Activated T-cell treated with anti-CD3 and anti-CD28 coated beads for 48 hours (primary cell): ENCODE data around the gene NOSIP.

Source experiments
- DNase-seq: peaks from one replicate; pipeline ENCODE4 v3.0.0-alpha.2; 2020; ENCODE audit warnings: low read depth

The NOSIP gene

DNA sequence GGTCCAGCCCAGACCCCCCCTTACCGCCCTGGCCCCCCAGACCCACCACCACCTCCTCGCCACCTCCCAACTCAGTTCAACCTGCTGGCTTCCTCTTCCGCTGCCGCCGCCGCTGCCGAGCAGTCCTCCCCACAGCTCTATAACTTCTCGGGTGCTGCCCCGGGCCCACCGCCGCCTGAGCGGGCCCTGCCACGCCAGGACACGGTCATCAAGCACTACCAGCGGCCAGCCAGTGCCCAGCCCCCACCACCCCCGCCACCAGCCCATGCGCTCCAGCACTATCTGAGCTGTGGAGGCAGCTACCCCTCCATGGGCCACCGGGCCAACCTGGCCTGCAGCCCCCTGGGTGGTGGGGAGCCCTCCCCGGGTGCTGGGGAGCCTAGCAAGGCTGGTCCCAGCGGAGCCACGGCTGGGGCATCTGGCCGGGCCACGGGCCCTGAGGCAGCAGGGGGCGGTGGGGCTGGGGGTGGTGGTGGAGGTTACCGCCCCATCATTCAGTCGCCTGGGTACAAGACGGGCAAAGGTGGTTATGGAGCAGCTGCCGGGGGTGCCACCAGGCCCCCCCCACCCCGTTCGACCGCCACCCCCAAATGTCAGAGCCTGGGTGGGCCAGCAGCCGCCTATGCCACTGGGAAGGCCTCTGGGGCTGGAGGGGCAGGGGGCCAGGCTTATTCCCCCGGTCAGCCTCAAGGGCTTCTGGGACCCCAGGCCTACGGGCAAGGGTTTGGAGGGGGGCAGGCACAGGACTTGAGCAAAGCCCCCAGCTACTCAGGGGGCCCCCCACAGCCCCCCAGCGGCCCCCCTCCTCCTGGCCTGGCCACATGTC is 14.8 kb upstream of the NOSIP start:
- DNase-seq = no peak

- no peak for DNase-seq
Observed at GRCh38 chr19:49594157-49594992, 14.0 kb upstream of the NOSIP start.

- peak; percentile 92 for DNase-seq
Observed at GRCh38 chr19:49593233-49594113, 13.1 kb upstream of the NOSIP start.

DNA sequence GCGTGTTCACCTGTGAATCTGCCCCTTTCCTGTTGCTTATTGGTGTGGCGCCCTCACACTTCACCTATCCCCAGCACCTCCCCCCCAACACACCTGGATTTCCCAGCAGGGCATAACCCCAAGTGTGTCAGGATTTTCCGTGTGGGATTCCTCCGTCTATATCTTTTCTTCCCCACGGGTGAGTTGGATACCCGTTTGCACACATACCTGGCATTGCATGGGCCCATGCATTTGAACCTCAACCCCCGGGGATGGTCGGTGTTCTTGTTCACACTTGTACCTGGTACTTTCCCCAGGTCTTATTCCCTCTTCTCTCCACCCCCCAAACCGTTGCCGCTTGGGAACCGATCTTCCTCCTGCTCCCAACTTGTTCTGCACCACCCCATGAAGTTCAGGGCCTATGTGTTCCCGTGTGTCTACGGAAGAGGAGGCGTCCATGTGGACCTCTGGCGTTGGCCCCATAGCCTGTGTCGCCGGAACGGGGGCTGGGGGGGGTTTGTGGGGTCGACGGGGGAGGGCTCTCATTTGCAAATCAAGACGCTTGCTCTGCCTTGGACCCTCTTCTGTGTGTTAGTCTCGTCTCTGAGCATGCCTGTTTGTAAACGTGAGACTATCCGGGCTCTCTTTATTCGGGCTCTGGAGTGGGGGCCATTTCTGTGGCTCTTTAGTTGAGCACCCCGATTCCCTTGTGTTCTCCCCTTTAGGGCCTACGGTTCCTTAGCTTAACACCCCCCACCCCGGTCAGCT is 12.3 kb upstream of the NOSIP start:
- peak; percentile 15 for DNase-seq

DNA sequence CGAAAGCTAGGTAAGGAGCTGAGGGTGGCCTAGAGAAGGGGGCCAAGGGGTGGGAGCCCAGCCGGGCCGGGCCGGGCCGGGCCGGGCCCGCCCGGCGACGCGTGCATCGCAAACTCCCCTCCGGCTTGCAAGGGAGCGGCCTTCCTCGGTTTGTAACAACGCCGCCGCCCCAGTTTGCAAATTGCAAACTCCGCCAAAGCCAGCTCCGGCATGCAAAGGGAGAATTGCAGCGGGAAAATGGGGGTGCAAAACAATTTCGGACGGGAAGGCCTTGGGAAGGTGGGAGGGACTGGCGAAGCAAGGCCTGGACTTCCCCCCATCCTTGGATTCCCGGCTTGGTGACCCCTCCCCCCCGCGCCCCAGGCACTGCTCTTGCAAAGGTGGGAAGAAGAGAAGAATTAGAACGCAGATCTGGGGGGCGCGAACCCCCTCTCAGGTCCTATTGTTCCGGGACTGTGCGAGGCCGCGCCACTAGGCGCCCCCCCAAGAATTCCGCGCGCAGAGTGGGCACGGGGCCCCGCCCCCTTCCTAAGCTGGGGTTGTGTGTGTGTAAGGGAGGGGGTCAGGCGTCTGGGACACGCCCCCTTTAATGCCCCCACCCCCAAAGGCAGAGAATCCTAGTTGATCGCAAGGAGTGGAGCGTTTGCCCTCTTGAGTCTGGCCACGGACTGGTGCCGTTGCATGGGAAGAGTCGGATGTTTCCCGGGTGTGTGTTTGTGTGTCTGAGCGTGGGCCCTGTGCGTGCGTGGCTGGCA is 11.6 kb upstream of the NOSIP start:
- DNase-seq = peak; percentile 36

- peak; percentile 64 for DNase-seq
Observed at GRCh38 chr19:49590971-49591730, 10.8 kb upstream of the NOSIP start, which contains the start of gene PRR12. TSS of gene PRR12 (plus strand) at chr19:49591182. CDS start at chr19:49591655, 473 bp downstream.

GRCh38 chr19:49590071-49590970 is 10.0 kb upstream of the NOSIP start:
- DNase-seq = peak; percentile 91

- DNase-seq = no peak
Observed at GRCh38 chr19:49589502-49589905, 9.1 kb upstream of the NOSIP start.

DNA sequence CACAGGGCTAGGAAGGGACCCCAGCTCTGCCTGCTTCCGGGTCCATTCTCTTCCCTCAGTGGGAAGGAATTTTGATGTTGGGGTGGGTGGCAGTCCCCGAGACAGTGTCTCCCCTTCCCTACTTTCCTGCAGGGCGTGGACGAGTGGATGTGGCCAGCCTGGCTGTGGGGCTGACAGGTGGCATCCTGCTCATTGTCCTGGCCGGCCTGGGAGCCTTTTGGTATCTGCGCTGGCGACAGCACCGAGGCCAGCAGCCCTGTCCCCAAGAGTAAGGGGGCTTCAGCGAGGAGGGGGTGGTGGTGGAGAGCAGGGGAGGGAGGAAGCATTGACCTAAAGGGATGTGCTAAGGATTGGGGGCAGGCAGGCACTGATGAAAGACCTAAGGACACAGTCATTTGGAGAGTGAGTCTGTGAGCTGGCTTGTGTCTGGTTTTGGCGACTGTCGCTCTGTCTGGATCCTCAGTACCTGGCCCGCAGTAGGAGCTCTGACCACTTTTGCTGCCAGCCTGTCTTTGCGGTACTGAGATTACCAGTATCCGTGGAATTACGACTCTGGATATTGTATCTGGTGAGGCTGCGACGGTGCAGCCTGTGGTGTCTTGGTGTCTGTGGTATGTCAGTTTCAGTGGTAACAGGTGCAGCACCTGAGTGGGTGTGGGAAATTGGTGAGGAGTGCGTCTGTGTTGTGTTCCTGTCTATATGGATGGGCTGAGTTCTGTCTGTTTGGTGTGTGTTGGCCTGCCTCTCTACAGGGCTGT is 8.2 kb upstream of the NOSIP start:
- peak; percentile 46 for DNase-seq

GRCh38 chr19:49587227-49587626 is 6.9 kb upstream of the NOSIP start:
- no peak for DNase-seq

DNA sequence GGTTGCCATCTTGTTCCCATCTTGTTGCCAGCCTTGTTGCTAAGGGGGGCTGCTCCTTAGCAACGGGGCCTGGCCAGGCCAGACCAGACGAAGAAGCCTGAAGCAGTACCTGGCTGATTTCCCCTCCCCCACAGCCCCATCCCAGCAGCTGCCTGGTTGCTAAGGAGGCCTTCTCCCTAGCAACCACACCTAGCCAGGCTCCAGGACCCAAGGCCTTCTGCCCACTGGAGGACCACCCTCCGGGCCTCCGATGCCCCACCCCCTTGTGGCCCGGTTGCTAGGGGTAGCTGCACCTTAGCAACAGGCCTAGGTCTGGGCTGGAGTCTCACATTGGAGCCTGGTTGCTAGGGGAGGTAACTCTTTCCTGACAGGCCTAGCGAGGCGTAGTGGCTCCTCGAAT is 4.7 kb upstream of the NOSIP start:
- DNase-seq = no peak

- DNase-seq = no peak
Observed at GRCh38 chr19:49583239-49583638, 2.9 kb upstream of the NOSIP start.

- no peak for DNase-seq
Observed at GRCh38 chr19:49581007-49581508, 702 bp upstream of the NOSIP start, which contains the start of gene PRRG2. TSS of gene PRRG2 (plus strand) at chr19:49581316. CDS start at chr19:49583220, 1,904 bp downstream.

GRCh38 chr19:49579947-49580263 is 451 bp downstream of the NOSIP start:
- no peak for DNase-seq

DNA sequence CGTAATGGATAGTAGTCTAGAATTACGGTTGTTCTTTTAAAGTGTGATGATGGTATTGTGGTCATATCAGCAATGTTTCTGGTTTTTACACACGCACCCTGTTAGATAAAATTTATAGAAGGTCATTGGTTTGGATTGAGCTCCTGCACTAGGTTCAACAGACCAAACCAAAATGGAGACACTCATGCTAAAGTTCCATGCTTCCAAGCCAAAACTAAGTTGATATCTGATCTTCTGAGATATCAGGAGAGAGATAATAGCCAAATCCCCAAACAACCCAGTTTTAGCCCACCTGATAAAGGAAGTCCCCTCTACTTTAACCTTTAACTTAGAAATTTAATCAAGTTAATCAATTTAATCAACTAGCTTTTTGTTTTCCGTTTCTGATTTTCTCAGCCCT is 1.2 kb downstream of the NOSIP start:
- no peak for DNase-seq

DNA sequence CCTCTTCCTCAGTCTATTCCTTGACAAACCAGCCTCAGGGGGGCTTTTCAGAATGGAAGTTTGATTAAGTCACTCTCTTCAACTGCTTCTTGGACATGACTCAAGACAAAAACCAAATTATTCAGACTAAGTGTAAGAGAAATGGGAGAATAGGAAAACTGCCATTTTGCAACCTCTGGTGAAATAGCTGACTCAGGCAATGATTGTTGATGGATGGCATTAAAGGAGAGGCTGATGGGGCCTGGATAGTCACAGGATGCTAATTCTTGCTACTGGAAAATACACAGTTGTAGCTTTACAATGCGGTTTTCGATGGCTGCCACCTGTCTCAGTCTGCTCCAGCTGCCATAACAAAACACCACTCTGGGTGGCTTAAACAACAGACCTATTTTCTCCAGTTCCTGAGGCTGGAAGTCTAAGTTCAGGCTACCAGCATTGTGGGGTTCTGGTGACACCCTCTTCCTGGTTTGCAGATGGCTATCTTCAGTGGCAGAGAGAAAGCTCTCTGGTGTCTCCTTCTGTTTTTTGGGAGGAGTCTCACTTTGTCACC is 6.1 kb downstream of the NOSIP start:
- DNase-seq = no peak

GRCh38 chr19:49573425-49573824 is 6.9 kb downstream of the NOSIP start:
- no peak for DNase-seq

DNA sequence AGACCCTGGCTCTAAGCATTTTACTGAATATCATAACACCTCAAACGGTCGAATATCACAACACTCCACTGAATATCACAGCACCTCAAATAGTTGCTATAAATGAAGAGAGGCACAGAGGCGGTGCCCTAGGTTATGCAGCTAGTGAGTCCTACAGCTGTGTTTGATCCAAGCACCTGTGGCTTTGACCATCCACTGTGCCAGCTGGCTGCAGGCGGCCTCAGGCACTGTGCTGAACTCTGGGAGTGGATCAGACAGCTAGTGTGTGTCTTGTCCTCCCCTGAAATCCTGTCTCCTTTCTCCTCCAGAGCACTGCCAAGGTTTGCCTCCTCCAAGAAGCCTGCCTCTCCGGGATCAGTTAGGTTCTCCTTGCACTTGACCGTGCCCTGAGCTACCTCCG is 7.3 kb downstream of the NOSIP start:
- DNase-seq = no peak
